Stimulated activated CD8-positive, alpha-beta memory T cell treated with anti-CD3 and anti-CD28 coated beads, Interleukin-15, amount 100 ng/mL, for 48 hours (primary cell): ENCODE results near the gene INTS3.

ENCODE experiments used
- DNase-seq, 2 donors: peaks; one replicate each; pipeline ENCODE4 v3.0.0-alpha.2; 2020; ENCODE audit warnings: low read depth in 2 of 2

INTS3 gene

DNA sequence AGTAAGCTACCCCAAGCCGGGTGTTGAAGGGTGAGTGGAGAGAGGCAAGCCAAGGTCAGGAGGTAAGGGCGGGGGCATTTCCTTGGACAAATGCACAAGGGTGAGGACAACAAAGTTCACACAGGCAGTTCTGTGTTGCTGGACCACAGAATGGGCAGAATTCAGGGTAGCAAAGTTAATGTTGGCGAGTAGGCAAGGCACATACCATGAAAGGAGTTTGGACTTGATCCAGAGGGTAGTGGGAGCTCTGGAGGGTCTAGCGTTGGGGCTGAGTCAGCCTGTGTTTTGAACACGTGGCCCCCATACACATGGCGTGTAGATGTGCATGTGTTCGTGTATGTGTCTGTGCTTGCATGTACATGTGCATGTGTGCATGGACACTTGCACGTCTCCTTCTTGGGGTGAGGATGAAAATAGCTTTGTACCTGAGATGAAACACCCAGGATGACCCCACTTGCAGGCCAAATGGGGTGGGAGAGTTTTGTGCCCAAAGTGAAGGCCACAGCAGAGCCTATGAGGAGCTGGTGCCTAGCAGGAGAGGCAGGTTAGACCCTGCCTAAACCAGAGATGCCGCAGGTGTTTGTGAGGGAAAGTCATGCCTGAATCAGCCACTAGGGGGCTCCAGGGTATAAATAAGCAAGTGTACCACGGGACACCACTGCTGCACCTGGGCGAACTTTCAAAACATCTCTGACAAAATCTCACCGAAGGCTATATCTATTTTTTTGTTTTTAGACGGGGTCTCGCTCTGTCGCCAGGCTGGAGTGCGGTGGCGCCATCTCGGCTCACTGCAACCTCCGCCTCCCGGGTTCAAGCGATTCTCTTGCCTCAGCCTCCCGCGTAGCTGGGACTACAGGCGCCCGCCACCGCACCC lies 69.2 kb downstream of the INTS3 start:
- DNase-seq: peak; percentile 58 to 65

DNA sequence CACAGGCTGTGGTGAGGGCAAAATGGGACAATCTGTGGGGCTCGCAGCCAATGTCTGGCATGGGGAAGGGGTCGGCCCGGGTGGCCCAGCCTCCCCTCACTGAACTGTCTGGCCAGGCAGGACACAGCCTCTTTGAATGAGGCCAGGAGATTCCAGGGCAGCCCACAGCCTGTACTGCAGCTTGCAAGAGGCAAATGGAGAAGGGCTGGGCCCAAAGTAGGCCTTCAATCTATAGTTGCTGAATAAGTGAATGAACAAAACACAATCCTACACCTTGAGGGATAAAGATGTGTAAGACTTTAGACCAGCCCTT lies 70.6 kb downstream of the INTS3 start:
- DNase-seq: no peak

DNA sequence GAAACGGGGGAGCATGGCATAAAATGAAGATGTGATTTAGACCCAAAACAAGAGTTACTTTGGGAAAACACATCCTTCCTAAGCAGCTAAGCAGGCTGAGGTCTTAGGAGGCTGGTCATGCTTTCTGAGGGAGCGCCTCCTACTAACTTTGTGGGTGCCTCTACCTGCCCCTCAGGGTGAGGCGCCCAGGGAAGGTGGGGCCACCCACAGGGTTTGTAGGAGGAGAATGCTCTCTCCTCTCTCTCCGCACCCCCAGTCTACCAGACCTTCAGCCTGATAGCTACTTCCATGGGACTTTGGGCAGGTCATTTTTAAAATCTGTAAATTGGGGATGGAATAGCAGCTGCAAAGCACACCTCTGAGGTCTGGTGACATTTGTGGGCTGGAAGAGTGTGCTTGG lies 71.2 kb downstream of the INTS3 start:
- DNase-seq: no peak

DNA sequence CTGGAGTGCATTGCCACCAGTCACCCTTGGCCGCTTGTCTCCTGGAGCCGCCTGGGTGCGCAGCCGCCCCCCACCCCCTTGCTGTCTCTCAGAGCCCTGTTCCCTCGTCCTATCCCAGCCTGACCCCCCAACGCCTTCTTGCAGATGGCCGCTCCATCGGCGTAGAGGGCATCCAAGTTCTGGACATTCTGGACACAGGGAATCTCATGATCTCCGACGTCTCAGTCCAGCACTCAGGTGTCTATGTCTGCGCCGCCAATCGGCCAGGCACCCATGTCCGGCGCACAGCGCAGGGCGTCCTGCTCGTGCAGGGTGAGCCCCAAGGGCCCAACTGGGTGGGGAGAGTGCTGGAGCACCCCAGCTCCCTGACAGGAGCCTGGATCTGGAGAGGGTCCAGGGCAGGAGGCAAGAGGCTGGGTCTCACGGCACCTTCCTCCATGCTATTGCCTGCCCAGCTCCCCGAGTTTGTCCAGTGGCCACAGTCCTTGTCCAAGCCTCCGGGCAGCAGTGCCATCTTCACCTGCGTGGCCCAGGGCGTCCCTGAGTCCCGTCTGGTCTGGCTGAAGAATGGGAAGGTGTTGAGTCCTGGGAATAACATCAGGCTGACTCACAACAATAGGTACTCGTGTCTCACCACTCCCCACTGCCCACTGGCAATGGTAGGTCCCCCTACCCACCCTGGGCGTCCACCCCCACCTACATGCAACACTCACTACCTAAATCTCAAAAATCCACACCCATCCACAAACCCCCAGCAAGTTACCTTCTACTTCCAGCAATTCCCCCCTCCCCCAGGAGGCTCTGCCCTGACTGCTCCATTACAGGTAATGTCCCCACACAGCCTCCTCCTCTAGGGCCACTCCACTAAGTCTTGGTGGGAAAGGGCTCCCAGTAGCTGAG lies 72.0 kb downstream of the INTS3 start:
- no peak for DNase-seq

DNA sequence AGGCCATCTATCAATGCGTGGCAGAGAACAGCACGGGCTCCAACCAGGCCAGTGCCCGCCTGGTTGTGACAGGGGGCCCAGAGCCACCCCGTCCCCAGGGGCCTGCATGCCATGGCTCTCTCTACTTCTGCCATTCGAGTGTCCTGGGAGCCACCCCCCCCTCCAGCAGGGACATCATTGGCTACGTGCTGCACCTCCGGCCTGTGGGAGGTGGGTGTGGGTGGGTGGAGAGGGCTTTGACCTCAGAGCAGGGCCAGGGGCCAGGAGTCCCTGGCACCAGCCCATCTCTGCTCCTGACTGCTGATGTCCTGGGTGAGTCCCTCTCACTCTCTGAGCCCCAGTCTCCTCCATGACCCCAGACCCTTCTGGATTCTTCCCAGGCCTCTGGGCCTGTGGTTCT lies 72.7 kb downstream of the INTS3 start:
- DNase-seq: no peak

DNA sequence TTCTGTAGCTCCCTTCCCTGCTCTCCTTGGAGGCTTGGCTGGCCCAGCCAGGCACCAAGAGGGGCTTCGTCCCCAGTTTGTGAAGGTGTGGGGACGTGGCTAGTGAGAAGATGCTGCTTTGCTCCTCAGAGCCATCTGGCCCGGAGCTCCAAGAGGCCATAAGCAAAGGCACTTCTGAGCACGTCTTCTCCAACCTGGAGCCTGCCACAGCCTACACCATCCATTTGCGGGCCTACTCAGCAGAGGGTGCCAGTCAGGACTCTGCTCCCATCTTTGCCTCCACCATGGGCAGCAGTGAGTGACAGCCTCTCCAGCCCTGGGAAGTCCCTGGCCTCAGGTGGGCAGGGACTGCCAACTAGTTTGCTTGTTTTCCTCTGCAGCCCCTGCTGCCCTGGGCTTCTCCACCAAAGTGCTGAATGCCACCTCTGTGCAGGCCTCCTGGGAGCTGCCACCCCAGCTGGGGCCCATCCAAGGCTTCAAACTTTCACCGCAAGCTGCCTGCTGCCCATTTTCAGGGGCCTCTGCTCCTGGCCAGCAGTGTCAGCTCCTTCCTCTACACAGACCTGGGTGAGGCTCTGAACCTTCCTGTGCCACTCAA lies 73.3 kb downstream of the INTS3 start:
- no peak for DNase-seq

DNA sequence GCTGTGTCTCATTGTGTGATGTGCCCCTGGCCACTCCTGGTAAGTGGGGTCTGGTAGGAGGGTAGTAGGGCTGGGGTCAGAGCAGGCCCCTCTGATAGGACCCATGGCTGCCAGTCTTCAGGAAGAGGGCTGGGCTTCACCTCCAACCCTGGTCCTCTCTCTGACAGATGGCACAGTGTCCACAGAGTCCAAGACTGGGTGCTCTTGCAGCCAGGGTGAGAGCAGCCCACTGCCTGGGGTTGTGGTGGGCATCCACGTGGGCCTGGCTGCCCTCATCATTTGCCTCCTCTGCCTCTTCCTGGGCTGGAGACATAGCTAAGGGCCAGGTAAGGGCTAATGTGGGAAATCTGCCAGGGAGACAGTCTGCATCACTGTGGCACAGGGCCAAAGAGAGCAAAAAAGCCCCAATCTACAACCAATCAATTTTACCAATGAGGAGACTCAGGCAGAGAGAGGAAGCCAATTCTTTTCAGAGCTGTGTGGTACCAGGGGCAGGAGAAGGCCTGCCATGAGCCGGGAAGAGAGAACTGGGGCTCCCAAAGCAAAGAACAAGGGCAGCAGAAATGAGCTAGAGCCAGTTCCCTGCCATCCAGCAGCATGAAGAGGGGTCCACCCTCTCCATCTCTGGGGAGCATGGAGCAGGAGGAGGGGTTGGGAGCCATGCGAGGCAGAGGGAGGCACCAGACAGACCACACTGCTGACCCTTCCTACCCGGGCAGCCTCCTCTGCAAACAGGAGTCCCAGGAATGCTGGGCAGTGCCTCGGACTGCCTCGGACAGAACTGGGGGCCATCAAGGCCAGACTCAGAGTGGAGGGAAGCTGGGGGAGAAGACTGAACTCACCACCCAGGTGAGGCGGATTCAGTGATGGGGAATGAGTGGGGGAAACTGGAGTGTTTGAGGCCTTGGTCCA lies 74.2 kb downstream of the INTS3 start:
- DNase-seq: no peak

DNA sequence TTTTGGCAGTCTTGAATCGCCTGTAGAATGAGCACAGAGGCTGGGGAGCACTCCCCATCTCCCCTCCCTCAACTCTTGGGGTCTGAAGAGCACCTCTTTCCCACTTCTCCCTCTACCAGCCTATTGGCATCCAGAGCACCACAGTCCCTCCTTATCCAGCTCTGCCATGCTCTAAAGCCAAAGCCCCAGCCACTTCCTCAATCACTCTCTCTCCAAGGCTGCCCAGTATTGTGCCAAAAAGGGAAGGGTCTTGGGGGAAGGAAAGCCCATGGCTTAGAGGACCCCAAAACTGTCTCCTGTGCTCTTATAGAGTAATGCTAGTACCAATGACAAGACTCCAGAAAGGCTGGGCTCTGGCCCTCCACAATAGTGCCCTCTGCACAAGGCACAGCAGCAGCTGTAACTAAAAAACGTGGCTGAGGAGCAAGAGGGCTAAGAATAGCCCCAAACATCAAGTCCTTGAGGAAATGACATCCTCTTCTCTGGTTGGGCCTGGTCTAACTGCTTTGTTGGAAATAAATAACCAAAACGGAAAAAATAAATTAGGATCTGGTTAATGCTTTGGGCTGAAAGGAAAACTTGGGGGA lies 75.7 kb downstream of the INTS3 start:
- no peak for DNase-seq

DNA sequence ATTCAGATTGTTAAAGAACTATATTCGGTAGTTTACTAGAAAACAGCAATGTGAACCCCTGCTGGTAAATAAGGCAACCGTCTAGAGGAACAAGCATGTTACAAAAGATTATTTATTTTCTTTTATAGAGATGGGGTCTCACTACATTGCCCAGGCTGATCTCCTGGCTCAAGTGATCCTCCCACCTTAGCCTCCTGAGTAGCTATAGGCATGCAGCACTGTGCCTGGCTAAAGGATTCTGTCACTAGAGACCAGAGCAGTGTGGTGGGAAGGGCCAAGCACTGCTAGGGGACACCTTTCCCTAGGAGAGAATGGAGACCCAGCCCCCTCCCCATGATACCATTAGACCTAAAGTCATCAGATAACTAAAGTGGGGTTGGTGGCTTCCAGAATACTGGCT lies 76.3 kb downstream of the INTS3 start:
- DNase-seq: no peak

DNA sequence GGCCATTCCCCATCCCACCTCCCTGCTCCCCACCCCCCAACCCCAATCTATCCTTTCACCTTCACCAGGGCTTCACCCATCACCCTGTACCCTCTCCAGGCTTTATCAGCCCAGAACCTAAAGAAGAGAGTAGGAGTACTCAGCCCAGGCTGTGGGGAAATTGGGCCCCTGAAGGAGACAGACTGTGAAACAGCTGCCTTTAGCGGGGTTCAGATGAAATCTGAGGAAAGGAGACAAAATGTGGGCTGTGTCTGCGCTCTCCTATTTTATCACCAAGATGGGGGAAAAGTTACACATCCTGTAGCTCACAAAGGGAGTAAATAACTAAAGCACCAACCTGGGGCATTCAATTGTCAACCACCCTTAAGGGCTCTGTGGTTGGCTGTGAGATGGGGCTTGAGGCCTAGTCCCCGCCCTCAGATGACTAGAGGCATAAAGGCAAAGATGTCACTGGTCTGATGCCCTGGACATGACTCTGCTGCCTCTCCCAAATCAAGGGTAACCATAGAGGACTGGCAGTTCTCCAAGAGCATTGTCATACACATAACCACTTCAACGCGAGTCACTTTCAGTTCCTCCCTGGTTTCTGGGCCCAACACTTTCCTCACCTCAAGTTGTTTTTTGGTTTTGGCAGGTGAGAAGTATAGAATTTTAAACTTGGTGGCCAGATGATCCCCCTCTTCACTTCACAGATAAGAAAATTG lies 77.3 kb downstream of the INTS3 start:
- DNase-seq: peak; percentile 64 to 73

DNA sequence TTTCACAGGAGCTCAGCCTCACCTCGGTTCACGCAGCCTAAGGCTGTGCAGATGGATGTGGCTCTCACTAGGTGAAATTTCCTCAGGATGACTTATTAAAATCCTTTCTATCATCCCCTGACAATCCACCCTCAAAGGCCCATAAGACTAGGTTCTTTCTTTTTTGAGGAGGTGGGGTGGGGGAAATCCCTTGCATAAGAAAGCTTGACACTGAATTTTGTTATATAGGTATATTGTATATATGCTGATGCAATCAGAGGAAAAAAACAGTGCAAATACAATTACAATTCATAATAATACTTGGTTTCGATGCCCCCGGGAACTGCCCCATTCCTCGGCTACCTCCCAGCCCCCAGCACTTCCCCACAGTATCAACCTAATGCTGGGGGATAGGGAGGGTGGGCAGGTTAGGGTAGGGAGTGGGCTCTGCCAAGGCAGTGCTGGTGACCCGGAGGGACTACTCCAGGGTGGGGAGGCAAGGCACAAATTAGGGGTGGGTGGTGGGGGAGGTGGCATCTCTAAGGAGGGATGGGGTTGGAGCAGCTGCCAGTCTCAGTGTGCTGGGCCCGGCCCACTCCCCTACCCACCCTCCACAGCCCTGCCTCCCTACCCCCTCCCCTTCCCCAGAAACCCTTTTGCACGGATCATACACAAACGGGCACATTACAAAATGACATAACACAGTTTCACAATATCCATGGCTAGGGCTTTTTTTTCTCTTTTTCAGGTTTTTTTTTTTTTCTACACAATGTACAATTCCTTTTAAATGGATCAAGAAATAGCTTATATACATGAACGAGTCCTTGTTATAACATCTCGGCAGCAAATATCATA lies 78.3 kb downstream of the INTS3 start:
- no peak for DNase-seq

DNA sequence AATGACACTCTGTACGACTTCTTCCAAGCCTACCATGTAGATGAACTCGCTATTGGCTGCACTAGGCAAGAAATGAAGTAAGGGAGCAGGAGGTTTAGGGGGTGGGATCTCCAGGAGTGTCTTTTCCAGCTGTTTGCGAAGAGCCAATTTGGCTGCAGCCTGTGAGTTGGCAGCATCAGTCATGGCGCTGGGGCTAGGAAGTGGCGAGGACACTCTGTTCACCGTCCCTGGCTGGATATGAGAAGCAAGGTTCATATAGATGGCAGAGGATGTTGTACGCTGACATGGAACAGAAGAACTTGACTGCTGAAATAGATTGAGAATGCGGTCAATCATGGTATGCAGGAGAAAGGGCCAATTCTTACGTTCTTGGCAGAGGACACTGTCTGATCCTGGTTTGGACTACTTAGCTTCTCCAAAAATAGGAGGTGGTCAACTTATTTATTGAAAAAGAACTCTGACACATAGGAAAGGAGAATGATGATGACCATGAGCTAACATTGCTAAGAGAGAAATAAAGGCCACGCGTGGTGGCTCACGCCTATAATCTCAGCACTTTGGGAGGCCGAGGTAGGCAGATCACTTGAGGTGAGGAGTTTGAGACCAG lies 88.5 kb downstream of the INTS3 start:
- no peak for DNase-seq

DNA sequence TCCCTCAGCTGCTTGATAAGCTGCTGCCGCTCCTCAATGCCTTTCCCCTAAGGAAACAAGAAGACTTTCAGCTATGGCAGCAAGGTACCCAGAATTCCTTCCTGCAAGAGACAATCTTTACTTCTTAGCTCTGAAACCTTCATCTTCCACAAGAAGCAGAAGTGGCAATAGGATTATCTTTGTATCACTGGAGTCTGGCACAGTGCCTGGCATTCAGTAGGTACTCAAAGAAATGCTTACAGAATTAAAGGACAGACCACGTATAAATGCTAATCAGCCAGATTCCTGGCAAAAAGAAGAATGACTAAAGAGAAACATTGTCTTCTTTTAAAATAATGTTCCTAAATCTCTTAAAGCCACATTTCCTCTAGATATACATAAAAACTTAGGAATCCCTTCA lies 91.0 kb downstream of the INTS3 start:
- DNase-seq: no peak
